Bronchial epithelial cell (primary cell): Measurements from ENCODE around the gene LGALSL. TPM values are rescaled to one million over a fixed set of nuclear protein-coding genes. Genes with fewer than 3 reads are reported as not detected.

Experiments used
- DNase-seq: peaks from one replicate; pipeline ENCODE4 v3.0.0-alpha.2; 2010; ENCODE audit warnings: low read depth
- FAIRE-seq: peaks from 2 replicates; lab custom pipeline; 2011; peaks lifted over from hg19 to GRCh38; lab: Jason Lieb, UNC
- H3K27me3 ChIP-seq: 2 replicates; pipeline ENCODE4 v1.5.1; 2011; ENCODE audit warnings: low read length; ENCODE audit not compliant: control insufficient read depth, insufficient read depth
- H3K36me3 ChIP-seq: 2 replicates; pipeline ENCODE4 v1.5.1; 2011; ENCODE audit warnings: low read length; ENCODE audit not compliant: control insufficient read depth, insufficient read depth
- H3K4me3 ChIP-seq: 2 replicates; pipeline ENCODE4 v1.5.1; 2011; ENCODE audit warnings: mild to moderate bottlenecking, low read depth, low read length, control low read depth
- CTCF ChIP-seq: IDR thresholded peaks from 2 replicates; pipeline ENCODE4 v1.5.1; 2011; ENCODE audit warnings: mild to moderate bottlenecking, moderate library complexity, low read length, control low read depth, inconsistent platforms; ENCODE audit not compliant: insufficient read depth, severe bottlenecking
- total RNA-seq: library from RNA; depleted of rRNA; stranded (reverse); fragments of >200 nt; gene quantifications from 2 replicates; pipeline ENCODE4 v1.2.1, GENCODE V29; 2014

Gene LGALSL
- total RNA-seq, 1 donor from 2014 or later = 10.0 TPM

GRCh38 chr2:64420677-64421076 is 33.3 kb upstream of the LGALSL start:
- H3K27me3 ChIP-seq = no peaks in the 10 kb centered on the region
- FAIRE-seq = no peak
- no peak overlapping the region for H3K4me3 ChIP-seq
- TF ChIP-seq CTCF = no peak
- no peak for DNase-seq
- H3K36me3 ChIP-seq = no peaks in the 10 kb centered on the region

- FAIRE-seq = no peak
- DNase-seq = no peak
These were observed 32.8 kb upstream of the LGALSL start for GRCh38 chr2:64421201-64421600.

GRCh38 chr2:64422466-64422865 is 31.5 kb upstream of the LGALSL start:
- DNase-seq = no peak
- Histone ChIP-seq H3K4me3 (no peak overlapping the region), H3K36me3 (no peaks in the 10 kb centered on the region), H3K27me3 (no peaks in the 10 kb centered on the region)
- no peak for TF ChIP-seq CTCF
- FAIRE-seq = peak; percentile 23

More at GRCh38 chr2:64421201-64421600, 32.8 kb upstream of the LGALSL start:
- H3K4me3 ChIP-seq = no peak overlapping the region
- no peaks in the 10 kb centered on the region for H3K36me3 ChIP-seq
- no peaks in the 10 kb centered on the region for H3K27me3 ChIP-seq
- no peak for TF ChIP-seq CTCF

- Histone ChIP-seq H3K36me3 (no peaks in the 10 kb centered on the region), H3K27me3 (no peaks in the 10 kb centered on the region), H3K4me3 (no peak overlapping the region)
- TF ChIP-seq CTCF = no peak
- FAIRE-seq (peak; percentile 13), DNase-seq (no peak)
These were observed 30.7 kb upstream of the LGALSL start for GRCh38 chr2:64423303-64423702.

- no peak for TF ChIP-seq CTCF
- H3K27me3 ChIP-seq = no peaks in the 10 kb centered on the region
- no peak overlapping the region for H3K4me3 ChIP-seq
- H3K36me3 ChIP-seq = no peaks in the 10 kb centered on the region
- FAIRE-seq (no peak), DNase-seq (no peak)
These were observed 29.5 kb upstream of the LGALSL start for GRCh38 chr2:64424416-64424987.

GRCh38 chr2:64426183-64426952 is 27.6 kb upstream of the LGALSL start:
- FAIRE-seq (no peak), DNase-seq (peak; percentile 69)
- no peak overlapping the region for H3K4me3 ChIP-seq
- TF ChIP-seq CTCF = no peak
- H3K27me3 ChIP-seq = no peaks in the 10 kb centered on the region
- no peaks in the 10 kb centered on the region for H3K36me3 ChIP-seq
